Activated effector memory CD4-positive, alpha-beta T cell treated with anti-CD3 and anti-CD28 coated beads, Interleukin-2, amount 50 U/mL, for 16 hours (primary cell): ENCODE data around the gene SGCD.
"Not testable (repeated sequence)": the region's sequence is repeated elsewhere in the genome, so short reads cannot be mapped to it uniquely, and the experiment has no call there.

Source experiments
- DNase-seq: peaks from one replicate; pipeline ENCODE4 v3.0.0-alpha.2; 2020

The SGCD gene

GRCh38 chr5:156589104-156589945, 262.4 kb downstream of the SGCD start:
- DNase-seq = no peak

GRCh38 chr5:156589946-156590216, 262.9 kb downstream of the SGCD start:
- DNase-seq = no peak

- no peak for DNase-seq
Observed at GRCh38 chr5:156590978-156591377, 264.0 kb downstream of the SGCD start.

GRCh38 chr5:156591631-156592030, 264.7 kb downstream of the SGCD start:
- DNase-seq = no peak

GRCh38 chr5:156593546-156593945, 266.6 kb downstream of the SGCD start:
- DNase-seq = no peak

DNA sequence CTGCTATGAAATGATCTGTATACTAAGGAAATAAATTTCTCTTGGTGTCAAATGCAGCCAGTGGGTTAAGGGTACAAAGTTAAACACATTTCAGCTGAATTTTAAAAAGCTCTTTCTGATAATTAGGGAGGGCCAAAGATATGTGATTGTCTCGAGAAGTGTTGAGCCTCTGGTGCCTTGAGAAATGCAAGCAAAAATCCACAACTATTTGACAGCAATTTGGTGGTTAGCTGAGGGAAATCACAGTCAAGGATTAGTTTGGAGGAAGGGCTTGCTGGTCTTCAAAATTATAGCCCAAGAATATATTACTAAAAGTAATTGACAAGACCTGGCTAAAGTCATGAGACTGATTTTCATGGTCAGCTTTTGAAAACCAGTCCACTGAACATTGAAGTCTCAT, 267.4 kb downstream of the SGCD start:
- no peak for DNase-seq

GRCh38 chr5:156595132-156595787, 268.3 kb downstream of the SGCD start:
- DNase-seq = no peak

GRCh38 chr5:156597276-156597675, 270.3 kb downstream of the SGCD start:
- DNase-seq = no peak

DNA sequence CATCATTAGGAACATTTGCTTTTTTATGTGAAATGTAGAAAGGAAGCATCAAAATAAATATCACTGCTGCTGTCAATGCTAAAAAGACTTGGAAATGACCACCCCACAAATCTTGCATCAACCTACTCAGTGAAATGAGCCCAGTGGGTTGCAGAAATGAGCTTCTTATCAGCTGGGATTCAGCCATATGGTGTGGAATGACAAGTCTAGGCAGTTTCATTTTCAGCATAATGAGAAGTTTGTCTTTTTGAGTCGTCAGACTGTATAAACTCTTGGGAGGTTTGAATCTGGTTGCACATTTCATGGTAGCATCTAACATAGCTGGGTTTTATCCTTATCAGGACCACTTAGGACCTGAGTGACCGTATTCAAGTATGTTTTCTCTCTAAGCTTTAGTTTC, 272.0 kb downstream of the SGCD start:
- no peak for DNase-seq

GRCh38 chr5:156610582-156610981, 283.6 kb downstream of the SGCD start:
- DNase-seq = not testable (repeated sequence)

DNA sequence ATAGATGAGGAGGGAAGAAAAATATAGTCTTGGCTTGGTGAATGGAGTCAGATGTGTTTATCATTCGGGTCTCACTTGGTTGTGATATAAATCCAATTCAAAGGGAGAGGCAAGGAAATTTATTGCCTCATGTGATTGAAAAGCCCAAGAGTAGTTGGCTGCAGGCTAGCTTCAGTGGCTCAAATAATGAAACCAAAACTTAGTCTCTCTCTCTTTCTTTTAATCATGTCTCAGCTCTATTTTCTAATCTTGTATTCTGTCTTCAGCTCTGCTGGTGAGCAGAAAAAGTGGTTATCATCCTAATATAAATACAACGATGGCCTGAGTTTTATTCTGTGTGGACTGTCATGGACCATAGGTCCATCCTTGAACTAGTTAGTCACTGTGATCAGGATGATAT, 288.9 kb downstream of the SGCD start:
- no peak for DNase-seq

DNA sequence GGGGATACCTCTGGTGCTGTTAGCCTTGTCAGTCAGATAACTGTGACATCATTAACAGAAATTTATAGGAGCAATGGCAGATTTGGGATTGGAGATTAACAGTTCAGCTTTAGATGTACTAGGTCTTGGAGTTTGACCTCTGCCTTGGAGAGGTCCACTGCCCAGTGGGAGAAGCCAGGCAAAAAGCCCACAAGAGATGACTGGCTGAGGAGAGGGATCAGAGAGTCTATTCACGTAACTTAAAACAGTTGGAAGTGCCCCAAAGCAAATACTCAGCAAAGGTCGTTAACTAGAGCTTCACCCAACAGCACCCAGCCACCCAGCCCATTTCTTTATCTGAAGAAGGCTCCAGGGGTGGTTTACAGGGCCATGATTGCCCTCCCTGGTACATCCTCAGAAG, 290.5 kb downstream of the SGCD start:
- no peak for DNase-seq

DNA sequence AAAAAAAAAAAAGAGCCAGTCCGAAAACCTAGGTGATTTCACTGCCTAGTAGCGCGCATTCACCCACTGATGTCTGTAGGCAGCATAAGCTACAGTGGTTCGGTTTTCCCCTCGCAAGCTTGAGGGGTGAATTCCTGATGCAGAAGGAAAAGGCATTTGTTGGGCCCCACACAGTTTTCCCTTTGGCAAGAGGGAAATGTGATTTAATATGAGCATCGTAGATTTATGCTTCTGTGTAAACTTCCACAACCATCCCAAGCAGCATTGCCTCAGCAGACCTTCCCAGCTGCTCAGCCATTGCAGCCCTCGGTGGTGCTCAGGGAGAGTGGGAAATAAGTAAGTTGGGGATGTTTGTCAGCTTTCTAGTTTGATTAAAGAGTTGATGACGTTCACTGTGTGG, 291.6 kb downstream of the SGCD start:
- no peak for DNase-seq

- DNase-seq = no peak
Observed at GRCh38 chr5:156621719-156622118, 294.8 kb downstream of the SGCD start.

GRCh38 chr5:156623381-156624040, 296.5 kb downstream of the SGCD start:
- DNase-seq = no peak

- no peak for DNase-seq
Observed at GRCh38 chr5:156624686-156625085, 297.7 kb downstream of the SGCD start.

GRCh38 chr5:156628421-156628820, 301.5 kb downstream of the SGCD start:
- DNase-seq = no peak

DNA sequence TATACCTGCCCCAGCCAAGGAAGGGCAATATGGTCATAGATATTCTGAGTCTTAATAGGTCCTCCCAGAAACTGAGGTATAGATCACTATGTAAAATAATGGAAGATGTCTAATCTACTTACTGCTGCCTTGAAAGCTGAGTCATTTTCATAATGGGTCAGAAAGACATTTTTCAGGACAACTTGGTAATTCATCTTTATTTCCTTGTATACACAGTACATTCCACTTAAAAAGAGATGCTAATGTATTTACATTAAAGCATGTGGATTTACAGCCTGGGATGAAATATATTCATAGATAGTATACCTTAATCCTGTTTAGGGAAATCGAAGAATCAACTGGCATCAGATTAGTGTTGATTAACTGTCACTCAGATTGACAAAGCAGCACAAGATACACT, 304.0 kb downstream of the SGCD start:
- no peak for DNase-seq

GRCh38 chr5:156634301-156634700, 307.3 kb downstream of the SGCD start:
- DNase-seq = no peak

GRCh38 chr5:156640691-156641241, 313.8 kb downstream of the SGCD start:
- DNase-seq = no peak

- no peak for DNase-seq
Observed at GRCh38 chr5:156641686-156642085, 314.7 kb downstream of the SGCD start.

DNA sequence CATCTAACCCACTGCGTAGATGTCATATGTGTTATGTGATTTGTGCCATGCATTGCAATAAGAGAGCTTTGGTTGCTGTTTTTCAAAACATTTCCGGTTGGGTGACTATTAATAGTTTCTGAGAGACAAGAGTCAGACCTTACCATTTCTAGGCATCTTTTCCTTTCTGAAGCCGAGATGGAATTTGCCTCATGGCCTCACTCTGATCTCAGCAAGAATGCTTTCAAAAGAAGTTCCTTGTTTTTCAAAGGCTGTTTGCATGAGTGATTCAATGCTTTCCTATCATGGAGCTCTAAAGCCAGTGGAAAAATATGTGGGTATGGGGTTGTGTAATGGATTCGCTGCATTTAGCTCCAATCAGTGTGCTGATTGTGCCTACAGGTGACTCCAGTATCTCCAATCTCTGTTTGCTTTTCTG, 320.1 kb downstream of the SGCD start:
- DNase-seq = no peak

GRCh38 chr5:156654444-156654843, 327.5 kb downstream of the SGCD start:
- DNase-seq = no peak

- no peak for DNase-seq
Observed at GRCh38 chr5:156655732-156656131, 328.8 kb downstream of the SGCD start.
